Anterior cingulate cortex (tissue), 58 donors: ENCODE data around the gene USP17L13.
"Not testable (repeated sequence)": the region's sequence is repeated elsewhere in the genome, so short reads cannot be mapped to it uniquely, and the experiment has no call there.

Source experiments
- DNase-seq, 58 donors: peaks; one replicate each; lab custom pipeline; 2025; lab: John Stamatoyannopoulos, UW

The USP17L13 gene

GRCh38 chr4:9224596-9224995 lies at the start of gene USP17L13:
Gene USP17L13, plus strand, starts transcription at chr4:9224896. Its CDS starts 0 bp downstream, at chr4:9224896.
- not testable (repeated sequence) for DNase-seq

- DNase-seq: not testable (repeated sequence)
Observed at GRCh38 chr4:9210357-9210756, 14.3 kb upstream of the USP17L13 start, which contains the start of gene USP17L10. Gene USP17L10, plus strand, starts transcription at chr4:9210657. Its CDS starts 0 bp downstream, at chr4:9210657.

GRCh38 chr4:9214701-9215100 lies 10.0 kb upstream of the USP17L13 start:
- not testable (repeated sequence) for DNase-seq

- DNase-seq: not testable (repeated sequence)
Observed at GRCh38 chr4:9215105-9215504, 9.6 kb upstream of the USP17L13 start, which contains the start of gene USP17L11. Gene USP17L11, plus strand, starts transcription at chr4:9215405. Its CDS starts 0 bp downstream, at chr4:9215405.

GRCh38 chr4:9219852-9220251 lies 4.8 kb upstream of the USP17L13 start, which contains the start of gene USP17L12:
Gene USP17L12, plus strand, starts transcription at chr4:9220152. Its CDS starts 0 bp downstream, at chr4:9220152.
- not testable (repeated sequence) for DNase-seq

- DNase-seq: not testable (repeated sequence)
Observed at GRCh38 chr4:9230249-9230648, 5.6 kb downstream of the USP17L13 start.

- DNase-seq: not testable (repeated sequence)
Observed at GRCh38 chr4:9234085-9234484, 9.4 kb downstream of the USP17L13 start, which contains the start of gene USP17L15. Gene USP17L15, plus strand, starts transcription at chr4:9234385. Its CDS starts 0 bp downstream, at chr4:9234385.

GRCh38 chr4:9238461-9238860 lies 13.8 kb downstream of the USP17L13 start:
- DNase-seq: not testable (repeated sequence)

- DNase-seq: not testable (repeated sequence)
Observed at GRCh38 chr4:9243579-9243978, 18.9 kb downstream of the USP17L13 start, which contains the start of gene USP17L17. Gene USP17L17, plus strand, starts transcription at chr4:9243879. Its CDS starts 0 bp downstream, at chr4:9243879.

- not testable (repeated sequence) for DNase-seq
Observed at GRCh38 chr4:9247953-9248680, 23.4 kb downstream of the USP17L13 start, which contains the start of gene USP17L18. Gene USP17L18, plus strand, starts transcription at chr4:9248630. Its CDS starts 0 bp downstream, at chr4:9248630.

- DNase-seq: not testable (repeated sequence)
Observed at GRCh38 chr4:9253078-9253477, 28.4 kb downstream of the USP17L13 start, which contains the start of gene USP17L19. Gene USP17L19, plus strand, starts transcription at chr4:9253378. Its CDS starts 0 bp downstream, at chr4:9253378.

- not testable (repeated sequence) for DNase-seq
Observed at GRCh38 chr4:9257824-9258223, 33.1 kb downstream of the USP17L13 start, which contains the start of gene USP17L20. Gene USP17L20, plus strand, starts transcription at chr4:9258124. Its CDS starts 0 bp downstream, at chr4:9258124.

- DNase-seq: not testable (repeated sequence)
Observed at GRCh38 chr4:9262572-9262971, 37.9 kb downstream of the USP17L13 start, which contains the start of gene USP17L21. Gene USP17L21, plus strand, starts transcription at chr4:9262872. Its CDS starts 0 bp downstream, at chr4:9262872.

- DNase-seq: not testable (repeated sequence)
Observed at GRCh38 chr4:9267319-9267718, 42.6 kb downstream of the USP17L13 start, which contains the start of gene USP17L22. Gene USP17L22, plus strand, starts transcription at chr4:9267619. Its CDS starts 0 bp downstream, at chr4:9267619.

GRCh38 chr4:9271719-9272118 lies 47.0 kb downstream of the USP17L13 start:
- DNase-seq: not testable (repeated sequence)
